Measurements from ENCODE around the gene WDR7.
A peak's percentile ranks its signal among the peaks of the same experiment; 100 is the strongest.

Gene WDR7

GRCh38 chr18:56844556-56844955 lies 193.4 kb downstream of the WDR7 start:
- TF ChIP-seq, protein P1, sequence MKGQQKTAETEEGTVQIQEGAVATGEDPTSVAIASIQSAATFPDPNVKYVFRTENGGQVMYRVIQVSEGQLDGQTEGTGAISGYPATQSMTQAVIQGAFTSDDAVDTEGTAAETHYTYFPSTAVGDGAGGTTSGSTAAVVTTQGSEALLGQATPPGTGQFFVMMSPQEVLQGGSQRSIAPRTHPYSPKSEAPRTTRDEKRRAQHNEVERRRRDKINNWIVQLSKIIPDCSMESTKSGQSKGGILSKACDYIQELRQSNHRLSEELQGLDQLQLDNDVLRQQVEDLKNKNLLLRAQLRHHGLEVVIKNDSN (IDR thresholded peaks at IDR 0.05) = no peak
- TF ChIP-seq TCF12 (IDR thresholded peaks at IDR 0.05; ENCODE audit: low read depth) (no peak), REST (IDR thresholded peaks at IDR 0.05; ENCODE audit: low read depth) (no peak), EP300 (IDR thresholded peaks at IDR 0.05; ENCODE audit: borderline replicate concordance) (no peak), RAD21 (IDR thresholded peaks at IDR 0.05; ENCODE audit: low read depth) (no peak), CEBPB (IDR thresholded peaks at IDR 0.05) (no peak)

DNA sequence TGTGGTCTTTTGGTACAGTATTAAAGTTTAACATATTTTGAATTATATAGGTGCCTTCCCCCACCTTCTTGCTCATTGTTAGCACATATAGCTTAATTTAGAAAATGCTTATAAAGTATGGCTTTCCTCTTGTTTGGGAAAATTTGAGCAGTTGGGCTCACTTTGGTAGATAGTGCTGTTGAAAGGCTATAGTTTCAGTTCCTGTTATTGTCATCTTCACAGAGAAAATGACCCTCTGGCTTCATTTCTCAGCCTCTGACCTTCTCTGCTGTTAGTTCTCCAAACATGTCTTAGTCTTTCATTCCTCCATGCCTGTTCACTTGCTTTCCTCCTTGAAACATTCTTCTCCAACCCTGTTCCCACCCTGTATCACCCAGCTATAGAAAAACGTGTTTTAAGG lies 200.6 kb downstream of the WDR7 start:
- TF ChIP-seq TEAD4 (IDR thresholded peaks at IDR 0.05) (no peak), YY1 (IDR thresholded peaks at IDR 0.05; ENCODE audit: low read depth) (no peak), ZBTB7A (IDR thresholded peaks at IDR 0.05; ENCODE audit: low read depth) (no peak), CREB1 (IDR thresholded peaks at IDR 0.05; ENCODE audit: low read depth) (no peak), REST (IDR thresholded peaks at IDR 0.05; ENCODE audit: low read depth) (no peak), EGR1 (IDR thresholded peaks at IDR 0.05) (no peak), EP300 (IDR thresholded peaks at IDR 0.05; ENCODE audit: borderline replicate concordance) (no peak), NFIC (IDR thresholded peaks at IDR 0.05) (no peak), RAD21 (IDR thresholded peaks at IDR 0.05; ENCODE audit: low read depth) (no peak), TCF12 (IDR thresholded peaks at IDR 0.05; ENCODE audit: low read depth) (no peak), CEBPB (IDR thresholded peaks at IDR 0.05) (no peak), TAF1 (IDR thresholded peaks at IDR 0.05; ENCODE audit: low read depth) (no peak), FOXM1 (IDR thresholded peaks at IDR 0.05; ENCODE audit: borderline replicate concordance, low read depth) (no peak)
- TF ChIP-seq, protein P2, sequence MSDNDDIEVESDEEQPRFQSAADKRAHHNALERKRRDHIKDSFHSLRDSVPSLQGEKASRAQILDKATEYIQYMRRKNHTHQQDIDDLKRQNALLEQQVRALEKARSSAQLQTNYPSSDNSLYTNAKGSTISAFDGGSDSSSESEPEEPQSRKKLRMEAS (IDR thresholded peaks at IDR 0.05) = no peak
- TF ChIP-seq, protein P1 (IDR thresholded peaks at IDR 0.05) = no peak

DNA sequence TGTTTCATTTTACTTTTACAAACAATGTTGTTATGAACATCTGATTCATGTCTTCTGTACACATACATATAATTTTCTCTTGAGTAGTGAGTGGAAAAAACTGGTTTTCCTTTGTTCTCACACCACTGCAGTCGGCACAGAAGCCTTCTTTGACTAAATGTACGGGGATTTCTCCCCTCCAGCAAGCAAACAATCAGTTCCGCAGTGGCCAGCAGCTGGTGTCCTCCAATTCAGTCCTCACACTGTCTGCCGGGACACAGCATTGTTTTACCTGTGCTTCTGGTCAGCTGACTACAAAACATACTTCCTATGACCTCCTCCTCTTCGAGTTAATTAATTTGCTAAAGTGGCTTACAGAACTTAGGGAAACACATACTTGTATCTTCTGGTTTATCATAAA lies 202.8 kb downstream of the WDR7 start:
- TF ChIP-seq ZBTB7A (IDR thresholded peaks at IDR 0.05; ENCODE audit: low read depth) (no peak), EP300 (IDR thresholded peaks at IDR 0.05; ENCODE audit: borderline replicate concordance) (no peak), TEAD4 (IDR thresholded peaks at IDR 0.05) (no peak)

GRCh38 chr18:56861244-56861643 lies 210.1 kb downstream of the WDR7 start:
- TF ChIP-seq YY1 (IDR thresholded peaks at IDR 0.05; ENCODE audit: low read depth) (no peak), ZBTB7A (IDR thresholded peaks at IDR 0.05; ENCODE audit: low read depth) (no peak), REST (IDR thresholded peaks at IDR 0.05; ENCODE audit: low read depth) (no peak), TEAD4 (IDR thresholded peaks at IDR 0.05) (no peak), NFIC (IDR thresholded peaks at IDR 0.05) (no peak), CEBPB (IDR thresholded peaks at IDR 0.05) (no peak)
- TF ChIP-seq, protein P1 (IDR thresholded peaks at IDR 0.05) = no peak

DNA sequence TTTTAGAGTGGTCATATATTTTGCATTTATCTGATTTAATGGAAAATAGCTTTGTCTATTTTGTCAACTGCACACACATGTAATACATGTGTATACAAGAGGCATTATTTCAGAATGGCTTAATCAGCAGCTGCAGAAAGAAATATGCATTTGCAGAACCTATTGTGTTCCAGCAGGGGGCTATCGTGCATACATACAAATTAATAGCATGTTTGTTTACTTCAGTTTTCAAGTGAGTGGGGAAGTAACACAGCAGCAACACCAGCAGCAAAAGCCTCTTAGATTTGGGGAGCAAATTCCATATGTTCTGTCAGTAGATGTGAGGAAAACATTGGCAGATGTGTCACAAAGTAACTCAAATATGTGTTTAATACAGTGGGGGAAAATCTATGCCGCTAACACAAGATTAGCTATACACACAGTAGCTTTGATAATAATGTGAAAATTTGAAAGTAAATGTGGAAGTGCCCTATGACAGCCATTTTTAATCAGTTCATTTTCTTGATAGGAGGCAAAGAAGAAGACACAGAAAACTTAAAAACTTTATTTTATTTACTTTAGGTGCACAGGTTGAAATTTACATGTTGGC lies 218.1 kb downstream of the WDR7 start:
- TF ChIP-seq RAD21 (IDR thresholded peaks at IDR 0.05; ENCODE audit: low read depth) = peak; percentile 77
- TF ChIP-seq, protein P2 (IDR thresholded peaks at IDR 0.05) = no peak
